ENCODE measurements around the gene SLC43A3.
"Not testable (repeated sequence)": the region's sequence is repeated elsewhere in the genome, so short reads cannot be mapped to it uniquely, and the experiment has no call there.

The SLC43A3 gene

DNA sequence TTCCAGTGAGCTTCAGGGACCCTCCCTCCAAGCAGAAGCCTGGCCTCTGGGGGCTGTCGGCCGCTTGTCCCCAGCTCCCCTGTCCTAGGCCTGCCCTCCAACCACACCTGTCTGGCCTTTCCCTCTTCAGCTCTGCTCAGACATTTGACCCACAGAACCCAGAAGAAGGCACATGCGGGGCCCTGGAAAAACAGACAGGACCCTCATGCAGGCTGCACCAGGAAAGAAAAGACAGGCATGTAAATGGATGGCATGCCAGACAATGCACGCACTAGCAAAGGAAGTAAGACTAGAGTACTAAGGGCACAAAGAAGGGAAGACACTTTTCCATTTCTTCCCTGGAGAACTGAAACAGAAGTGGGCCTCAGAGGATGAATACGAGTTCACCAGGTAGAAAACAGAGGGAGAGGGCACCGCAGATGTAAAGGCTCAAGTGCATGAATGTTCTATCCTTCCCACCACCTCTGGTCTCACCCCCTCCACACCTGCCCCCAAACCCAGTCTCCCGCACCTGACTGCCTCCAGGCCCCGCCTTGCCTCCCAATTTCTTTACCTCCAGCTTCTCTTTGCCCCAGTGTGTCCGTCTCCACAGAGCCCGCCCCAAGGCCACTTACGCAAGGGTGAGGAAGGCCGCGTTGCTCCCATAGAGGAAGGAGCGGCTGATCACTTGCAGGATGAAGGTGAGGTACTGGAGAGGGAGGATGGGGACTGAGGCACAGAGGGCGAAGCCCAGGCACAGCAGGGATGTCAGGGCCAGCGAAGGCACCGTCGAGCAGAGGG lies 17.4 kb downstream of the SLC43A3 start:
- Histone ChIP-seq H3K9me3 (replicated peaks in 1 of 11) (peaks cover 7 to 36% (median 19%) of the 10 kb centered on the region in 11 experiments; a peak in 18 of 22 replicates), H3K27ac (peak overlapping the region in 8 of 11 experiments; percentile 21 to 86 (median 76); a peak in 15 of 22 replicates), H3K9ac (peak overlapping the region in 6 of 11 experiments; percentile 13 to 48 (median 31); a peak in 7 of 22 replicates), H3K4me2 (peak overlapping the region; percentile 31 to 86 (median 79)), H4K20me1 (peaks cover 17 to 78% (median 62%) of the 10 kb centered on the region in 11 experiments; a peak in 21 of 22 replicates), H3K36me3 (peaks cover 85 to 99% (median 92%) of the 10 kb centered on the region in 11 experiments), H3K4me3 (no peak overlapping the region; a peak in 1 of 20 replicates), H3K27me3 (no peaks in the 10 kb centered on the region), H3K4me1 (peaks cover 52 to 89% (median 62%) of the 10 kb centered on the region in 10 experiments)
- TF ChIP-seq Cebpa-rat (IDR thresholded peaks at IDR 0.05), result no peak

DNA sequence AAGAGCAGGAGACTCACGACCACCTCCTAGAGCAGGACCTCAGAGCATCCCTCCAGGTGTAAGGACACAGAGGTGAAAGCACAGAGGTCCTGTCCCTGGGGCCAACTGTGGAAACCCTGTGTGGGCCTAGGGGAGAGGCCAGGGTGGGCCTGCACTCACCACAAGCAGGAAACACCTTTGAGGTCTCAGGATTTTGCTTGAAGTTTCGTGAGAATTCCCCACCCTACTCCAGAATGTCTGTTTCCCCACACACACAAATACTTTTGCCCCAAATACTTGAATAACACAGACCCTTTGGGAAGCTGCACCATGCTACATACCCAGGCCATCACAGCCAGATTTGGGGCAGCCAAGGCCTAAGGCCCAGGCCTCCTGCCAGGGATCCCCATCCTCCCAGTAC lies 18.1 kb downstream of the SLC43A3 start:
- Histone ChIP-seq H3K36me3 (peaks cover 82 to 99% (median 92%) of the 10 kb centered on the region in 11 experiments), H4K20me1 (peaks cover 17 to 71% (median 55%) of the 10 kb centered on the region in 11 experiments; a peak in 21 of 22 replicates), H3K4me1 (peaks cover 52 to 90% (median 69%) of the 10 kb centered on the region in 10 experiments), H3K4me2 (peak overlapping the region in 10 of 11 experiments; percentile 37 to 86 (median 80); a peak in 20 of 22 replicates), H3K4me3 (no peak overlapping the region), H3K27me3 (no peaks in the 10 kb centered on the region), H3K27ac (peak overlapping the region in 8 of 11 experiments; percentile 21 to 86 (median 76); a peak in 15 of 22 replicates), H3K9ac (peak overlapping the region in 6 of 11 experiments; percentile 13 to 48 (median 31); a peak in 5 of 22 replicates), H3K9me3 (replicated peaks in 1 of 11) (peaks cover 9 to 34% (median 19%) of the 10 kb centered on the region in 11 experiments; a peak in 20 of 22 replicates)
- TF ChIP-seq Cebpa-rat (IDR thresholded peaks at IDR 0.05), result no peak

- H3K27me3 ChIP-seq, result no peaks in the 10 kb centered on the region
- H3K4me1 ChIP-seq, result peaks cover 52 to 86% (median 72%) of the 10 kb centered on the region in 10 experiments
- peak overlapping the region; percentile 61 to 88 (median 82); a peak in 21 of 22 replicates for H3K4me2 ChIP-seq
- H3K36me3 ChIP-seq, result peaks cover 74 to 97% (median 87%) of the 10 kb centered on the region in 11 experiments
- peaks cover 9 to 27% (median 19%) of the 10 kb centered on the region in 11 experiments; a peak in 20 of 22 replicates for H3K9me3 ChIP-seq (replicated peaks in 1 of 11)
- no peak overlapping the region for H3K4me3 ChIP-seq
- H3K27ac ChIP-seq, result peak overlapping the region in 7 of 11 experiments; percentile 52 to 86 (median 78); a peak in 11 of 22 replicates
- H4K20me1 ChIP-seq, result peaks cover 17 to 63% (median 47%) of the 10 kb centered on the region in 11 experiments; a peak in 21 of 22 replicates
- peak overlapping the region in 6 of 11 experiments; percentile 27 to 74 (median 62); a peak in 6 of 22 replicates for H3K9ac ChIP-seq
- TF ChIP-seq Cebpa-rat (IDR thresholded peaks at IDR 0.05), result no peak
Observed at GRCh38 chr11:57407941-57408475, 18.9 kb downstream of the SLC43A3 start.

DNA sequence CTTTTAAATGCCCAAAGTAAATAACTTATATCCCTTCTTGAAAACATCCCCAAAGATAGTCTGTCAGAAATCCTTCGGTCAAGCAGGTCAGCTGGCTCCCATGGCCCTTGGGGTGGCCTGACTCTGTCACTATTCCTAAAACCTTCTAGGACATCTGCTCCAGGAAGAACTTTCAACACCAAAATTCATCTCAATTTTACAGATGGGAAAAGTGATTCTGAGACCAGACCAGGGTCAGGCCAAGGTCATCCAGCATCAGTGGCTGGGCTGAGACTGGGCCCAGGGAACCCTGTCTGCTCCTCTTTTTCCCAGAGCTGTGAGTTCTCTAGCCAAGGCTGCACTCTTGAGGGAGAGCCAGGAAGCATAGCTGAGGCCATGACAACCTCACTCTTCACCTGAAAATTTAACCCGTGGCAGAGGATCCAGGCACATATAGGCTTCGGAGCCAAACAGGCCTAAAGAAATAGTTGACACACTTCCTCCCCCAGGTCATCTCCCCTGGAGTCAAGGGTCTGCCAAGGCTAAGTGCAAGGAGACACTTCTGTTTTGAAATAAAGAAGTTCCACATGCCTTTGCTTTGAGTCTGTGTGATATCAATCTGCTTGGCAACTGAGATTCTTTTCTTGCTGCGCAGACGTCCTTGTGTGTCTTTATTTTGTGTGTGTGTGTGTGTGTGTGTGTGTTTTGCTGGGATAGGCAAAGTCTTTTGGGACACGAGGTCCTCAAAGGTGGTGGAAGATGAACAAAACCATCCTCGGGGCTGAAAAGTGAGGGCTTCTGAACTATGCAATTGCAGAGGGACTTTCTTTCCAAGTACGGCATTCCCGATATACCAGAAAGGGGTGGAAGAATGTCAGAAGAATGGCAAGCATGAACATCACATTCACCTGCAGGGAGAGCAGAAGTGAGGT lies 19.7 kb downstream of the SLC43A3 start:
- H3K4me2 ChIP-seq, result peak overlapping the region; percentile 61 to 88 (median 82)
- peaks cover 9 to 21% (median 13%) of the 10 kb centered on the region in 11 experiments; a peak in 20 of 22 replicates for H3K9me3 ChIP-seq (replicated peaks in 1 of 11)
- peaks cover 52 to 86% (median 72%) of the 10 kb centered on the region in 10 experiments for H3K4me1 ChIP-seq
- peak overlapping the region in 6 of 10 experiments; percentile 10 to 39 (median 24); a peak in 8 of 20 replicates for H3K4me3 ChIP-seq
- peak overlapping the region; percentile 5 to 74 (median 56); a peak in 19 of 22 replicates for H3K9ac ChIP-seq
- peaks cover 67 to 97% (median 80%) of the 10 kb centered on the region in 11 experiments for H3K36me3 ChIP-seq
- no peak for TF ChIP-seq Cebpa-rat (IDR thresholded peaks at IDR 0.05)
- H4K20me1 ChIP-seq, result peaks cover 17 to 56% (median 42%) of the 10 kb centered on the region in 11 experiments; a peak in 21 of 22 replicates
- H3K27me3 ChIP-seq, result no peaks in the 10 kb centered on the region
- peak overlapping the region; percentile 29 to 86 (median 69); a peak in 21 of 22 replicates for H3K27ac ChIP-seq

- no peaks in the 10 kb centered on the region for H3K27me3 ChIP-seq
- peak overlapping the region; percentile 61 to 88 (median 82) for H3K4me2 ChIP-seq
- peak overlapping the region; percentile 29 to 86 (median 69); a peak in 21 of 22 replicates for H3K27ac ChIP-seq
- peaks cover 52 to 85% (median 72%) of the 10 kb centered on the region in 10 experiments for H3K4me1 ChIP-seq
- peaks cover 4 to 13% (median 10%) of the 10 kb centered on the region in 11 experiments; a peak in 20 of 22 replicates for H3K9me3 ChIP-seq (replicated peaks in 1 of 11)
- peak overlapping the region in 10 of 11 experiments; percentile 5 to 74 (median 58); a peak in 16 of 22 replicates for H3K9ac ChIP-seq
- H3K4me3 ChIP-seq, result peak overlapping the region in 6 of 10 experiments; percentile 10 to 39 (median 24); a peak in 7 of 20 replicates
- no peak for TF ChIP-seq Cebpa-rat (IDR thresholded peaks at IDR 0.05)
- peaks cover 58 to 91% (median 72%) of the 10 kb centered on the region in 11 experiments for H3K36me3 ChIP-seq
- H4K20me1 ChIP-seq, result peaks cover 17 to 51% (median 42%) of the 10 kb centered on the region in 11 experiments; a peak in 21 of 22 replicates
Observed at GRCh38 chr11:57406337-57406904, 20.5 kb downstream of the SLC43A3 start.

DNA sequence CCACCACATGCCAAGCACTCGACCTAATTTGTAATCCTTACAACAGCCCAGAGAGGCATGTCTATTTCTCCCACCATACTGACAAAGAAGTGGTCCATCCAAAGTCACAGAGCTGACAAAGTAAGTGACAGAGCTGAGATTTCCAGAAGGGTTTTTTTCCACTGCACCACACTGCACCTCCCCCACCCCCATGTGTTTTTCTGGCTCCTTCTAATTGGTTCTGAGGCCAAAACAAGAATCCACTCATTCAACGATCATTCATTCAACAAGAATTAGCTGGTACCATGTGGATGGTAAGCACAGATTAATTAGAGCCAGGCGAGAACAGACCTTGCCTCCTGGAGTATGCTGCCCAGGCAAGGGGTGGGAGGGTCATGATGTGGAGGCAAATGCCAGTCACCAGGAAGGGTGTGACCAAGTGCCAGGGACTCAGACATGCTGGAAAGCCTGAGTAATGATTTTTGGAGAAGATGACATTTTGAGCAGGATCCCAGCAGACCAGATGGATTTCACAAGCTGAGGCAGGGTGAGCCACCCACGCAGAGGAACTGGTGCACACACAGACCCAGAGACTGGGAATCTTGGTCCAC lies 21.6 kb downstream of the SLC43A3 start:
- Histone ChIP-seq H3K4me3 (peak overlapping the region in 1 of 10 experiments; percentile 18; a peak in 1 of 20 replicates), H3K36me3 (peaks cover 49 to 80% (median 62%) of the 10 kb centered on the region in 11 experiments), H3K27me3 (no peaks in the 10 kb centered on the region), H3K9me3 (replicated peaks in 1 of 11) (peaks cover 0 to 5% (median 0%) of the 10 kb centered on the region in 11 experiments; a peak in 5 of 22 replicates), H3K4me2 (peak overlapping the region; percentile 61 to 88 (median 82); a peak in 21 of 22 replicates), H3K4me1 (peaks cover 49 to 76% (median 69%) of the 10 kb centered on the region in 10 experiments), H4K20me1 (peaks cover 15 to 49% (median 38%) of the 10 kb centered on the region in 11 experiments; a peak in 21 of 22 replicates), H3K27ac (peak overlapping the region in 10 of 11 experiments; percentile 28 to 86 (median 72); a peak in 20 of 22 replicates), H3K9ac (peak overlapping the region in 7 of 11 experiments; percentile 2 to 74 (median 53); a peak in 9 of 22 replicates)
- TF ChIP-seq Cebpa-rat (IDR thresholded peaks at IDR 0.05), result no peak

- no peaks in the 10 kb centered on the region for H3K27me3 ChIP-seq
- peak overlapping the region in 5 of 11 experiments; percentile 17 to 86 (median 47); a peak in 11 of 22 replicates for H3K4me2 ChIP-seq
- H3K36me3 ChIP-seq, result peaks cover 33 to 64% (median 46%) of the 10 kb centered on the region in 11 experiments
- peak overlapping the region in 1 of 11 experiments; percentile 6; a peak in 1 of 22 replicates for H3K27ac ChIP-seq
- H3K9me3 ChIP-seq (replicated peaks in 1 of 11), result peaks cover 0 to 5% (median 0%) of the 10 kb centered on the region in 11 experiments; a peak in 2 of 22 replicates
- H4K20me1 ChIP-seq, result peaks cover 0 to 33% (median 23%) of the 10 kb centered on the region in 11 experiments; a peak in 19 of 22 replicates
- no peak for TF ChIP-seq Cebpa-rat (IDR thresholded peaks at IDR 0.05)
- peaks cover 33 to 60% (median 53%) of the 10 kb centered on the region in 10 experiments for H3K4me1 ChIP-seq
- no peak overlapping the region for H3K4me3 ChIP-seq
- no peak overlapping the region for H3K9ac ChIP-seq
Observed at GRCh38 chr11:57403802-57404147, 23.1 kb downstream of the SLC43A3 start.

GRCh38 chr11:57403003-57403801 lies 23.7 kb downstream of the SLC43A3 start:
- H3K27ac ChIP-seq; H3K9me3 ChIP-seq (replicated peaks in 1 of 11); H3K27me3 ChIP-seq; H3K4me3 ChIP-seq; H3K9ac ChIP-seq: not testable (repeated sequence)
- peaks cover 27 to 59% (median 40%) of the 10 kb centered on the region in 11 experiments for H3K36me3 ChIP-seq
- H3K4me1 ChIP-seq, result peaks cover 27 to 55% (median 47%) of the 10 kb centered on the region in 10 experiments
- H4K20me1 ChIP-seq, result peaks cover 0 to 27% (median 17%) of the 10 kb centered on the region in 11 experiments; a peak in 16 of 22 replicates
- peak overlapping the region in 5 of 11 experiments; percentile 17 to 86 (median 47); a peak in 9 of 22 replicates for H3K4me2 ChIP-seq

Data from BLaER1 treated with 17β-estradiol and CSF1 and Interleukin-3, amounts not matched to agents 10 nM and 100 nM (cell line).